Neural progenitor cell (in vitro differentiated cells): ENCODE results near the gene KIF24.
"Not testable (repeated sequence)": the region's sequence is repeated elsewhere in the genome, so short reads cannot be mapped to it uniquely, and the experiment has no call there.

Source experiments
- CTCF ChIP-seq: fragments of 200-600 bp; sonication (generic); IDR thresholded peaks from 2 replicates; pipeline ENCODE4 v1.5.1; 2017; ENCODE audit warnings: antibody characterized with exemption, mild to moderate bottlenecking
- EZH2 ChIP-seq: fragments of 200-600 bp; sonication (generic); IDR thresholded peaks from 2 replicates; pipeline ENCODE4 v1.6.1; 2017; ENCODE audit warnings: antibody characterized with exemption, mild to moderate bottlenecking, moderate library complexity
- EZH2phosphoT487 ChIP-seq: fragments of 200-600 bp; sonication (generic); IDR thresholded peaks from 2 replicates; pipeline ENCODE4 v1.6.1; 2017; ENCODE audit warnings: antibody characterized with exemption

DNA sequence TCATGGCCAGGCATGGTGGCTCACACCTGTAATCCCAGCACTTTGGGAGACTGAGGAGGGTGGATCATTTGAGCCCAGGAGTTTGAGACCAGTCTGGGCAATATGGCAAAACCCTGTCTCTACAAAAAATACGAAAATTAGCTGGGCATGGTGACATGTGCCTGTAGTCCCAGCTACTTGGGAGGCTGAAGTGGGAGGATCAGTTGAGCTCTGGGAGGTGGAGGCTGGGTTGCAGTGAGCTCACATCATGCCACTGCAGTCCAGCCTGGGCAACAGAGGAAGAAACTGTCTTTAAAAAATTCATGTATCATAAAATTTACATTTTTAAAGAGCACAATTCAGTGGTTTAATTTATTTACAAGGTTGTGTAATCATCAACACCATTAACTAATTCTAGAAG lies 23.9 kb upstream of the KIF24 start:
- not testable (repeated sequence) for TF ChIP-seq CTCF, EZH2, EZH2phosphoT487
